NB4 (cell line): ENCODE data around the gene JTB.

ENCODE experiments used
- DNase-seq: peaks from one replicate; pipeline ENCODE4 v3.0.0; 2010; ENCODE audit warnings: low read depth
- H3K4me3 ChIP-seq: one replicate; pipeline ENCODE4 v1.5.1; 2011; ENCODE audit warnings: mild to moderate bottlenecking, low read depth, low read length, moderate library complexity
- MYC ChIP-seq: IDR thresholded peaks from 2 replicates; pipeline ENCODE4 v1.6.1; 2011; ENCODE audit warnings: low read depth, low read length
- POLR2A ChIP-seq: IDR thresholded peaks from 2 replicates; pipeline ENCODE4 v1.6.1; 2011; ENCODE audit warnings: mild to moderate bottlenecking; ENCODE audit not compliant: insufficient read length; ENCODE audit errors: extremely low read depth
- TF ChIP-seq, protein P1 (sequence below): IDR thresholded peaks from one replicate; pipeline ENCODE4 v1.5.1; 2012; ENCODE audit warnings: low read depth, low read length
- TF ChIP-seq, protein P2 (sequence below): IDR thresholded peaks from 2 replicates; pipeline ENCODE4 v1.6.1; 2011; ENCODE audit warnings: low read depth, low read length

JTB gene

DNA sequence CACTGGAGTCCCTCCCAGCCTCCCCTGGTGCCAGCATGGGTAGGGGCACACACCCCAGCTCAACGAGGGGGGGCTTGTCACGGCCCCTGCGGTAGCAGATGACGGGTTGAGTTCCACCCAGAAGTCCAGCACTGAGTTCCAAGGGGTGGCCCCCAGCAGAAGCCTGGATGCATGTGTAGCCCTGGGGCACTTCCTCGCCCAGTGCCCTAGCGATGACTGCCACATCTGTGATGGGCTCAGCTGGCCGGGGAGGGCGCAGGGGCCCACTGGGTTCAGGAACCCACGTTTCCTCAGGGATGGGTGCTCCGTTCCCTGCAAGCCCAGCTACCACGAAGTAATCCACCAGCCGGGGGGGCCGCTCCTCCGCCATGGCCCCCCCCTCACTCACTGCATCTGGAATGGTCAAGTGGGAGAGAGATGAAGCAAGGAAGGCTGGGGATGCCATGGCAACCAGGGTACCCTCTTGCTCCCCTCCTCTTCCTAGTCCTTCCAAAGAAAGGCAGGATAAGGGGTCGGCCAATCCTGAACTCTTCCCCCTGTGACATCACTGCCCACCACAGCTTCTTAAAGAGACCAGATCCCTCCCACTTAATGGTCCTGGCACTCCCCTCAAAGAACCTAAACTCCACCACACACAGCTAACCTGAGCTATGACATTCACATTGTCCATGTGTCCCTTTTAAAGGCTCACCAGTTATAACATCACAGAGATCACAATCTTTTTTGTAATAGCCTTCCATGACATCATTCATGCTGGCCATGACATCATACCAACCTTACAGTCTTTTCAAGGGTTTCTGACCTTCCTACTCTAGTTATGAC lies 33.3 kb downstream of the JTB start:
- DNase-seq, result peak; percentile 40
- H3K4me3 ChIP-seq, result peak overlapping the region; percentile 82
- no peak for TF ChIP-seq POLR2A
- TF ChIP-seq, protein P1, sequence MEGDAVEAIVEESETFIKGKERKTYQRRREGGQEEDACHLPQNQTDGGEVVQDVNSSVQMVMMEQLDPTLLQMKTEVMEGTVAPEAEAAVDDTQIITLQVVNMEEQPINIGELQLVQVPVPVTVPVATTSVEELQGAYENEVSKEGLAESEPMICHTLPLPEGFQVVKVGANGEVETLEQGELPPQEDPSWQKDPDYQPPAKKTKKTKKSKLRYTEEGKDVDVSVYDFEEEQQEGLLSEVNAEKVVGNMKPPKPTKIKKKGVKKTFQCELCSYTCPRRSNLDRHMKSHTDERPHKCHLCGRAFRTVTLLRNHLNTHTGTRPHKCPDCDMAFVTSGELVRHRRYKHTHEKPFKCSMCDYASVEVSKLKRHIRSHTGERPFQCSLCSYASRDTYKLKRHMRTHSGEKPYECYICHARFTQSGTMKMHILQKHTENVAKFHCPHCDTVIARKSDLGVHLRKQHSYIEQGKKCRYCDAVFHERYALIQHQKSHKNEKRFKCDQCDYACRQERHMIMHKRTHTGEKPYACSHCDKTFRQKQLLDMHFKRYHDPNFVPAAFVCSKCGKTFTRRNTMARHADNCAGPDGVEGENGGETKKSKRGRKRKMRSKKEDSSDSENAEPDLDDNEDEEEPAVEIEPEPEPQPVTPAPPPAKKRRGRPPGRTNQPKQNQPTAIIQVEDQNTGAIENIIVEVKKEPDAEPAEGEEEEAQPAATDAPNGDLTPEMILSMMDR, result no peak
- no peak for TF ChIP-seq MYC
- TF ChIP-seq, protein P2, sequence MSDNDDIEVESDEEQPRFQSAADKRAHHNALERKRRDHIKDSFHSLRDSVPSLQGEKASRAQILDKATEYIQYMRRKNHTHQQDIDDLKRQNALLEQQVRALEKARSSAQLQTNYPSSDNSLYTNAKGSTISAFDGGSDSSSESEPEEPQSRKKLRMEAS, result no peak

DNA sequence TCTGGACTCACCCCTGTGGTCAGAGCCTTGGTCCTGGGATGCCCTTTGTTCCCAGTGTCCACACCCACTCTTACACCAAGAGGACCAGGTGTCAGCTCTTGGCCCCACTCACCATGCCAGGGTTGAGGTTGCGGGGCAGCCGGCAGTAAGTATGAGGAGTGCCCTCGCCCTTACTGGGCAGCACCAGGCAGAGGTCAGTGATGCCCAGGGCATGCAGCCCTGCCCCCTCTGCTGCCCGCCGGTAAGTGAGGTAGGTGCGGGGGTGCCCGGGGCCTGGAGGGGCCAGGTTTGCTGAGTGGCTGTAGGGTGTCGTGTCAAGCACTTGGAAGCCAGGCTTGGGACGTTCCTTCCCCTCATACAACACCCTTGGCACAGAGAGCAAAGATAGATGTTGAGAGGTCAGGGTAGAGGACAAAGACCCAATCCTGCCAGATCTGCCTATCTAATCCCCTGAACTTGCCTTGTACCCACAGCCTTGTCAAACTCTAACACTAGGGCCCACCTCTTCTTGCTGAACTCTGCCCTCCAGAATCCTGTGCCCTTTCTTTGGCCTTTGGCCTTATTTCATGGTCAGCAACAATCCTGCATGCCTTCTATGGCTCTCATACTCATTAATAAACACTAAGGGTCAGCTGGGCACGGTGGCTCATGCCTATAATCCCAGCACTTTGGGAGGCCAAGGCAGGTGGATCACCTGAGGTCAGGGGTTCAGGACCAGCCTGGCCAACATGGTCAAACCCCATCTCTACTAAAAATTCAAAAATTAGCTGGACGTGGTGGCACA lies 34.5 kb downstream of the JTB start:
- H3K4me3 ChIP-seq, result no peak overlapping the region
- TF ChIP-seq MYC (no peak), POLR2A (no peak)
- TF ChIP-seq, protein P2, result no peak
- TF ChIP-seq, protein P1, result no peak
- no peak for DNase-seq

DNA sequence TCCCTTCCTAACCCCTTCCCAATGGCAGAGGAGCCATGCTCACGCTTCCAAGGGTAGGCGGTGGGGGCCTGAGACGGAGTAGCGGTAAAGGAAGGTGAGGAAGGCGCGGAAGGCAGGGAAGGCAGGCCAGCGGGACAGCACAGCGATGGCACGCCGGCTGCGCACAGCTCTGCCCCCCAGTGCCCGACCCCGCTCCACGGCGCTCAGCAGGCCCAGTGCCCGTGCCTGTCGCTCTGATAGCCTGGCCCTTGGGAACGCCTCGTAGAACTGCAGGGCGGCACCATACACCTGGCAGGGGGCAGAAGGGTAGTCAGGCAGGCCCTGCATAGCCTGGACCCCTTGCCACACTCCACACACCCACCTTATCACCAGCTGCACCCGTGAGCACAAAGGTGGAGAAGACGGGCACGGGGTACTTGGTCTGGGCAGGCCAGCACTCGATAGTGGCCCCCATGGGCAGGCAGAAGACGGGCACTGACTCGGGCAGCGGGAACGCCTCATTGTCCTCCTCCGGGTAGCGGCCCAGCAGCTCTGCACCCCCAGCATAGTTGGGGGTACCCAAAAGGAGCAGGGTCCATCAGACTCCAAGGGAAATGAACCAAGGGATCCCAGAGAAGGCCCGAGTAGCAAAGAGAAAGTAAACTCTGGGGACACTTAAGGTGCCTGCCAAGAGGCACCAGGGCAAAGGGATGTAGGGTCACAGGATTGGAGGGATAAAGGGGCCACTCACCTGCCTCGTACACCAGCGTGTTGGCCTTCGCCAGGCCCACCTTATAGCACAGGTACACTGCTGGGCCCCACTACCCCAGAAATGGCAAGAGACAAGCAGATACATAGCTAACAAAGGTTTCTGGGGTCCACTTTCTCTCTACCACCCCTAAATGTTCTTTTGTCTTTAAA lies 35.4 kb downstream of the JTB start:
- no peak overlapping the region for H3K4me3 ChIP-seq
- no peak for DNase-seq
- TF ChIP-seq, protein P2, result no peak
- TF ChIP-seq MYC (no peak), POLR2A (no peak)
- TF ChIP-seq, protein P1, result no peak

DNA sequence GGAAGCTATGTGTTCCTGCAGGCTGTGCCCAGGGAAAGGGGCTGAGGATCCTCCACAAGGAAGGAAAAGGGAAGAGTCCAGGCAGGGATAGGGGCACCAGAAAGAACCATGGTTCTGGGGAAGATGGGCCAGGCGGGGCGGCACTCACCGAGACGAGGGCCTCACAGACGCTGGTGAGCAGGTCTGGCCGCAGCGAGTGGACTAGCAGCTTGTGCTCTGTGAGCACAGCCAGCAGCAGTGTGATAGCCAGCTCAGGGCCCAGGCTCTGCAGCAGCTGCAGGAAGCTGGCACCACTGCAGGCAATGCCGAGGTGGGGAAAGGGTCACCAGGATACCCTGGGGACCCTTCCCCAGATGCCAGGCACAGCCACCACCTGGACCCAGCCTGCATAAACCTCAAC lies 36.7 kb downstream of the JTB start:
- TF ChIP-seq, protein P2, result no peak
- TF ChIP-seq MYC, result no peak
- TF ChIP-seq, protein P1, result no peak
- TF ChIP-seq POLR2A, result no peak
- DNase-seq, result no peak
- no peak overlapping the region for H3K4me3 ChIP-seq

DNA sequence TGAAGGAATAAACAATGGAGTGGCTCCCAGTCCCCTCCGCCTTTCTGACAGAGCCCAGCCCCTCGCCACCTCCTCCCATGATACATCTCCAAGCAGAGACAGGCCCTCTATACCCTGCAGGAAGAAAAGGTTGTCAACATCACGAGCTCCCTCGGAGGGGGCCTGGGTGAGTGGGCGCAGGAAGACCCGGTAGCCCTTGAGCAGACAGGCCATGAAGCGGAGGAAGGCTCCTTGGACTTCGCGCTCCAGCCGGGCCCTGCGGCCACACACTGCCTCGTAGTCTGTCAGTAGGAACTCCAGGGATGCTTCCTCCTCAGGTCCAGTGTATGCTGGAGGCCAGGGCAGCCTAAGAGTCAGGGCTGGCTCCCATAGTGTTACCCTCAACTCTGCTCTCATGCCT lies 38.0 kb downstream of the JTB start:
- no peak overlapping the region for H3K4me3 ChIP-seq
- no peak for DNase-seq
- TF ChIP-seq POLR2A (no peak), MYC (no peak)
- TF ChIP-seq, protein P1, result no peak
- TF ChIP-seq, protein P2, result no peak
